IMR-90 (cell line): ENCODE results near the gene RHO. TPM values are rescaled to one million over a fixed set of nuclear protein-coding genes. Genes with fewer than 3 reads are reported as not detected.

Experiments used
- ATAC-seq: fragments of 200-7000 bp; cut with Tn5 transposase; 2 replicates; pipeline ENCODE4 v1.9.1; 2020; ENCODE audit warnings: low read depth, mild to moderate bottlenecking, moderate library complexity
- BruUV-seq: library from RNA; stranded (reverse); fragments of 400-500 nt; replicated peaks from 2 replicates; lab custom pipeline; 2021; lab: Mats Ljungman, UMichigan
- CTCF ChIA-PET: fragments of 300-600 bp; formaldehyde crosslinking; extraction: SDS; loops from one replicate; lab custom pipeline; 2021; ENCODE audit warnings: antibody characterized with exemption; lab: Yijun Ruan, JAX
- POLR2A ChIA-PET: fragments of 300-600 bp; sonication (Branson Sonifier 250); formaldehyde crosslinking; loops from one replicate; lab custom pipeline; 2022; ENCODE audit warnings: antibody characterized with exemption; ENCODE audit not compliant: unreplicated experiment; lab: Charles Lee
- DNase-seq: peaks from one replicate; pipeline ENCODE4 v3.0.0; 2013
- H2AFZ ChIP-seq: replicated peaks from 2 replicates; pipeline ENCODE3; 2013; ENCODE audit warnings: low read length, mild to moderate bottlenecking; ENCODE audit not compliant: poor library complexity
- H2AK5ac ChIP-seq: 2 replicates; pipeline ENCODE4 v1.6.1; 2013; ENCODE audit warnings: low read depth, low read length, inconsistent platforms
- H2AK9ac ChIP-seq: replicated peaks from 2 replicates; pipeline ENCODE3; 2013; ENCODE audit warnings: mild to moderate bottlenecking, low read depth, low read length, moderate library complexity; ENCODE audit not compliant: poor library complexity
- H2BK120ac ChIP-seq: 2 replicates; pipeline ENCODE4 v1.6.1; 2013; ENCODE audit warnings: low read depth, low read length, inconsistent platforms
- H2BK15ac ChIP-seq: 3 replicates; pipeline ENCODE4 v1.6.1; 2013; ENCODE audit warnings: low read depth, low read length, inconsistent platforms
- H2BK20ac ChIP-seq: 2 replicates; pipeline ENCODE4 v1.6.1; 2013; ENCODE audit warnings: low read depth, mild to moderate bottlenecking, inconsistent platforms, low read length, moderate library complexity
- H2BK5ac ChIP-seq: 2 replicates; pipeline ENCODE4 v1.6.1; 2013; ENCODE audit warnings: mild to moderate bottlenecking, low read depth, low read length, inconsistent platforms; ENCODE audit not compliant: poor library complexity, severe bottlenecking
- H3K14ac ChIP-seq: replicated peaks from 2 replicates; pipeline ENCODE4 v1.6.1; 2013; ENCODE audit warnings: low read depth, low read length, inconsistent platforms
- H3K18ac ChIP-seq: 2 replicates; pipeline ENCODE4 v1.6.1; 2013; ENCODE audit warnings: low read depth, low read length, control low read depth
- H3K23ac ChIP-seq: 2 replicates; pipeline ENCODE4 v1.6.1; 2013; ENCODE audit warnings: low read depth, low read length, inconsistent platforms
- H3K27ac ChIP-seq: 2 replicates; pipeline ENCODE4 v1.5.1; 2013; ENCODE audit warnings: mild to moderate bottlenecking, control low read depth, low read length; ENCODE audit not compliant: insufficient read depth
- H3K27me3 ChIP-seq: 2 replicates; pipeline ENCODE4 v1.6.1; 2013; ENCODE audit warnings: low read length; ENCODE audit not compliant: control insufficient read depth, insufficient read depth
- H3K36me3 ChIP-seq: 2 replicates; pipeline ENCODE4 v1.6.1; 2013; ENCODE audit warnings: low read length, mixed read lengths; ENCODE audit not compliant: control insufficient read depth, insufficient read depth
- H3K4ac ChIP-seq: 2 replicates; pipeline ENCODE4 v1.6.1; 2013; ENCODE audit warnings: low read depth, low read length, inconsistent platforms
- H3K4me1 ChIP-seq: 2 replicates; pipeline ENCODE4 v1.6.1; 2013; ENCODE audit warnings: low read length, mixed read lengths; ENCODE audit not compliant: control insufficient read depth, insufficient read depth
- H3K4me2 ChIP-seq: 2 replicates; pipeline ENCODE4 v1.6.1; 2013; ENCODE audit warnings: low read depth, mild to moderate bottlenecking, control low read depth, low read length, moderate library complexity
- H3K4me3 ChIP-seq: 2 replicates; pipeline ENCODE4 v1.5.1; 2013; ENCODE audit warnings: low read depth, mild to moderate bottlenecking, control low read depth, low read length, moderate library complexity; ENCODE audit not compliant: insufficient read depth
- H3K56ac ChIP-seq: 2 replicates; pipeline ENCODE4 v1.6.1; 2013; ENCODE audit warnings: low read length, inconsistent platforms; ENCODE audit not compliant: insufficient read depth; ENCODE audit errors: extremely low read depth
- H3K79me1 ChIP-seq, 2 experiments: 2 replicates each; pipeline ENCODE4 v1.6.1; 2013; ENCODE audit warnings: low read length in 2 of 2, inconsistent platforms in 1 of 2, low read depth in 1 of 2
- H3K9ac ChIP-seq: 2 replicates; pipeline ENCODE4 v1.6.1; 2013; ENCODE audit warnings: low read depth, low read length, control low read depth
- H3K9me1 ChIP-seq: 2 replicates; pipeline ENCODE4 v1.6.1; 2013; ENCODE audit warnings: low read length, inconsistent platforms; ENCODE audit not compliant: insufficient read depth
- H3K9me3 ChIP-seq: 2 replicates; pipeline ENCODE4 v1.6.1; 2013; ENCODE audit warnings: low read length; ENCODE audit not compliant: control insufficient read depth, insufficient read depth
- H4K20me1 ChIP-seq: 2 replicates; pipeline ENCODE4 v1.6.1; 2013; ENCODE audit warnings: low read length, inconsistent platforms; ENCODE audit not compliant: insufficient read depth
- H4K5ac ChIP-seq: 2 replicates; pipeline ENCODE4 v1.6.1; 2013; ENCODE audit warnings: mild to moderate bottlenecking, low read depth, low read length, control low read depth
- H4K8ac ChIP-seq, 2 experiments: 2 replicates each; pipeline ENCODE4 v1.6.1; 2013; ENCODE audit warnings: low read depth in 2 of 2, low read length in 2 of 2, control low read depth in 1 of 2, inconsistent platforms in 1 of 2
- H4K91ac ChIP-seq: 2 replicates; pipeline ENCODE4 v1.6.1; 2013; ENCODE audit warnings: low read depth, low read length, inconsistent platforms; ENCODE audit not compliant: insufficient read depth
- CEBPB ChIP-seq: IDR thresholded peaks from 2 replicates; pipeline ENCODE4 v1.6.1; 2012; ENCODE audit warnings: low read depth, low read length, improper control_type of control experiment
- MAFK ChIP-seq: IDR thresholded peaks from 2 replicates; pipeline ENCODE4 v1.6.1; 2012; ENCODE audit warnings: low read depth, low read length, improper control_type of control experiment
- MAZ ChIP-seq: IDR thresholded peaks from 2 replicates; pipeline ENCODE4 v1.6.1; 2012; ENCODE audit warnings: low read depth, mild to moderate bottlenecking, low read length, improper control_type of control experiment, moderate library complexity, borderline replicate concordance
- WGBS, 2 experiments: methylation state at CpG; one replicate each; pipeline versions ENCODE4 v1.1.5 to v1.1.7; 2013; ENCODE audit warnings: missing lambda C conversion rate in 2 of 2; ENCODE audit not compliant: insufficient read length in 1 of 2; ENCODE audit errors: extremely low coverage in 2 of 2; 5-methylcytosine and 5-hydroxymethylcytosine counted together
- dilution Hi-C: fragments of 300-500 bp; cut with HindIII; formaldehyde crosslinking; loops from one replicate; pipeline ENCODE4 v1.14.3; 2018; ENCODE audit warnings: low sequenced_read_pairs; ENCODE audit not compliant: unreplicated experiment
- in situ Hi-C: fragments of 300-500 bp; cut with MboI; formaldehyde crosslinking; loops from 3 replicates; pipeline ENCODE4 v1.14.3; 2019; ENCODE audit warnings: low sequenced_read_pairs, inconsistent platforms, mixed read lengths
- intact Hi-C: fragments of 100-400 bp; cut with micrococcal nuclease; formaldehyde crosslinking; loops from 2 replicates; pipeline ENCODE4 v1.10.0; 2022
- polyA plus RNA-seq, 3 experiments: library from polyadenylated mRNA; depleted of rRNA; stranded (reverse); fragments of >200 nt; gene quantifications; 2 replicates each; pipeline ENCODE4 v1.2.3, GENCODE V29; 2012; ENCODE audit warnings: low replicate concordance in 1 of 3
- total RNA-seq: library from RNA; depleted of rRNA; stranded (reverse); fragments of >200 nt; gene quantifications from 2 replicates; pipeline ENCODE4 v1.2.3, GENCODE V29; 2012
- TF ChIP-seq, protein P1 (sequence below): conservative IDR thresholded peaks from 2 replicates; pipeline ENCODE4 v1.5.1; 2012; ENCODE audit warnings: mild to moderate bottlenecking, low read depth, low read length, improper control_type of control experiment

RHO gene
- total and polyA plus RNA-seq, 2 of the 4 experiments (the other 2 are of a cell fraction), result not detected

DNA sequence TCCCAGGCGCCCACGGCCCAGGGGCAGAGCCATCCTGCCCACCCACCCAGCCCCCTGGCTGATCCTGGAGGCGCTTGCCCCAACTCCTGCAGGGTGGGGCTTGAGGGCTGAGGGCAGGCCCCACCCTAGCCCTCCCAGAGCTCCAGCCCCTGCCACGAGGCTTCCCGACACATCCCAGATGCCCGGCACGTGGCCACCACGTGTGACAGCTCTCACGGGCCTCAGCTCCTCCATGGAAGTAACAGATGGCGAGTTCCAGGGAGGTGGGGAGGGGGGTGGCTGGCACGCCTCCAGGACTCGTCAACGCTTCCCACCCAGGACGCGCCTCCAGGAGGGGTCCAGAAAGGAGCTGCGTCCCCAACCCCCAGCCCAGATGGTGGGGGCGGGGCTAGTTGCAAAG, 48.9 kb downstream of the RHO start:
- no peak overlapping the region for H3K56ac ChIP-seq
- intact Hi-C loops, result no loop called here
- H2AK9ac ChIP-seq, result peak overlapping the region; percentile 23
- dilution Hi-C loops, result no loop called here
- H3K79me1 ChIP-seq, result no peaks in the 10 kb centered on the region; a peak in 2 of 4 replicates
- no peak overlapping the region for H2BK5ac ChIP-seq
- no peak for TF ChIP-seq MAFK
- no peak for TF ChIP-seq CEBPB
- no peak for TF ChIP-seq MAZ
- TF ChIP-seq, protein P1, sequence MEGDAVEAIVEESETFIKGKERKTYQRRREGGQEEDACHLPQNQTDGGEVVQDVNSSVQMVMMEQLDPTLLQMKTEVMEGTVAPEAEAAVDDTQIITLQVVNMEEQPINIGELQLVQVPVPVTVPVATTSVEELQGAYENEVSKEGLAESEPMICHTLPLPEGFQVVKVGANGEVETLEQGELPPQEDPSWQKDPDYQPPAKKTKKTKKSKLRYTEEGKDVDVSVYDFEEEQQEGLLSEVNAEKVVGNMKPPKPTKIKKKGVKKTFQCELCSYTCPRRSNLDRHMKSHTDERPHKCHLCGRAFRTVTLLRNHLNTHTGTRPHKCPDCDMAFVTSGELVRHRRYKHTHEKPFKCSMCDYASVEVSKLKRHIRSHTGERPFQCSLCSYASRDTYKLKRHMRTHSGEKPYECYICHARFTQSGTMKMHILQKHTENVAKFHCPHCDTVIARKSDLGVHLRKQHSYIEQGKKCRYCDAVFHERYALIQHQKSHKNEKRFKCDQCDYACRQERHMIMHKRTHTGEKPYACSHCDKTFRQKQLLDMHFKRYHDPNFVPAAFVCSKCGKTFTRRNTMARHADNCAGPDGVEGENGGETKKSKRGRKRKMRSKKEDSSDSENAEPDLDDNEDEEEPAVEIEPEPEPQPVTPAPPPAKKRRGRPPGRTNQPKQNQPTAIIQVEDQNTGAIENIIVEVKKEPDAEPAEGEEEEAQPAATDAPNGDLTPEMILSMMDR, result no peak
- H3K27me3 ChIP-seq, result no peaks in the 10 kb centered on the region
- ATAC-seq (no peak; the same call in 1 of the 2 replicates), DNase-seq (no peak)
- no peak overlapping the region for H3K4me2 ChIP-seq
- H3K9me3 ChIP-seq, result no peaks in the 10 kb centered on the region
- CTCF ChIA-PET, result no interaction called here
- 80% methylated on average over 2 of the region's 17 CpGs; no CpG with 5 or more reads in 1 of the 2 experiments for WGBS, 2 experiments
- no peak overlapping the region for H3K27ac ChIP-seq
- H2BK15ac ChIP-seq, result no peak overlapping the region
- H4K20me1 ChIP-seq, result no peaks in the 10 kb centered on the region
- no peak overlapping the region for H4K5ac ChIP-seq
- POLR2A ChIA-PET, result no interaction called here
- peaks cover 31% of the 10 kb centered on the region for H3K36me3 ChIP-seq
- H3K9ac ChIP-seq, result no peak overlapping the region
- no peak overlapping the region for H2AK5ac ChIP-seq
- in situ Hi-C loops, result no loop called here
- no peak overlapping the region for H2BK20ac ChIP-seq
- no peak overlapping the region for H3K4me3 ChIP-seq
- no peak overlapping the region for H3K23ac ChIP-seq
- H3K9me1 ChIP-seq, result no peaks in the 10 kb centered on the region
- peaks cover 4% of the 10 kb centered on the region; the same call in 1 of the 2 replicates for H3K4me1 ChIP-seq
- no TSS peak for BruUV-seq
- H2BK120ac ChIP-seq, result no peak overlapping the region
- H4K8ac ChIP-seq, result no peak overlapping the region
- no peak overlapping the region for H3K14ac ChIP-seq
- no peak overlapping the region for H3K18ac ChIP-seq
- no peak overlapping the region for H4K91ac ChIP-seq
- no peak overlapping the region for H3K4ac ChIP-seq
- H2AFZ ChIP-seq, result no peak overlapping the region
